ENCODE measurements around the gene NKAIN2.

The NKAIN2 gene

DNA sequence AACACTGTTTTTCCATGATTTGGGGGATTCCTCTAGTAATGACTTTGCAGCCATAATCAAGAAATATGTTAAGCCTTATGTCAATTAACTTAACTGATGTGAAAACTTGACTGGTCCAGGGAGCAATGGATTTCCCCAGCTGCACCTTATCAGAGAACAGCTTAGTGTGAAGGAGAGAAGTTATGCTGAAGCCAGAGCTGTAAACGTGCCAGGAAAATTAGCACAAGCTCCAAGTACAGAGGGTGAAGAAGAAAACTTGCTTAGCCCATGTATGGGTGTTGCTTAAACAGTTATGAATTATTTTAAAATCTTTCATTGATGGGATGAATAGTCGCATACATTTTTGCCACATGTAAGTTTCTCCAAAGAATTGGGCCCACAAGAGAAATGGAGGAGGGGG is 943.7 kb downstream of the NKAIN2 start:
- no peak overlapping the region for H3K4me3 ChIP-seq (ENCODE audit: low read length)
- TF ChIP-seq, protein P1, sequence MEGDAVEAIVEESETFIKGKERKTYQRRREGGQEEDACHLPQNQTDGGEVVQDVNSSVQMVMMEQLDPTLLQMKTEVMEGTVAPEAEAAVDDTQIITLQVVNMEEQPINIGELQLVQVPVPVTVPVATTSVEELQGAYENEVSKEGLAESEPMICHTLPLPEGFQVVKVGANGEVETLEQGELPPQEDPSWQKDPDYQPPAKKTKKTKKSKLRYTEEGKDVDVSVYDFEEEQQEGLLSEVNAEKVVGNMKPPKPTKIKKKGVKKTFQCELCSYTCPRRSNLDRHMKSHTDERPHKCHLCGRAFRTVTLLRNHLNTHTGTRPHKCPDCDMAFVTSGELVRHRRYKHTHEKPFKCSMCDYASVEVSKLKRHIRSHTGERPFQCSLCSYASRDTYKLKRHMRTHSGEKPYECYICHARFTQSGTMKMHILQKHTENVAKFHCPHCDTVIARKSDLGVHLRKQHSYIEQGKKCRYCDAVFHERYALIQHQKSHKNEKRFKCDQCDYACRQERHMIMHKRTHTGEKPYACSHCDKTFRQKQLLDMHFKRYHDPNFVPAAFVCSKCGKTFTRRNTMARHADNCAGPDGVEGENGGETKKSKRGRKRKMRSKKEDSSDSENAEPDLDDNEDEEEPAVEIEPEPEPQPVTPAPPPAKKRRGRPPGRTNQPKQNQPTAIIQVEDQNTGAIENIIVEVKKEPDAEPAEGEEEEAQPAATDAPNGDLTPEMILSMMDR (conservative IDR thresholded peaks at IDR 0.05; ENCODE audit: low read length): no peak
- DNase-seq (ENCODE audit: low read depth): no peak

- no peak for DNase-seq (ENCODE audit: low read depth)
- TF ChIP-seq, protein P1 (conservative IDR thresholded peaks at IDR 0.05; ENCODE audit: low read length): no peak
- H3K4me3 ChIP-seq (ENCODE audit: low read length): no peak overlapping the region
Observed at GRCh38 chr6:124748778-124749177, 945.1 kb downstream of the NKAIN2 start.

- TF ChIP-seq, protein P1 (conservative IDR thresholded peaks at IDR 0.05; ENCODE audit: low read length): no peak
- no peak for DNase-seq (ENCODE audit: low read depth)
Observed at GRCh38 chr6:124753001-124753400, 949.3 kb downstream of the NKAIN2 start.

DNA sequence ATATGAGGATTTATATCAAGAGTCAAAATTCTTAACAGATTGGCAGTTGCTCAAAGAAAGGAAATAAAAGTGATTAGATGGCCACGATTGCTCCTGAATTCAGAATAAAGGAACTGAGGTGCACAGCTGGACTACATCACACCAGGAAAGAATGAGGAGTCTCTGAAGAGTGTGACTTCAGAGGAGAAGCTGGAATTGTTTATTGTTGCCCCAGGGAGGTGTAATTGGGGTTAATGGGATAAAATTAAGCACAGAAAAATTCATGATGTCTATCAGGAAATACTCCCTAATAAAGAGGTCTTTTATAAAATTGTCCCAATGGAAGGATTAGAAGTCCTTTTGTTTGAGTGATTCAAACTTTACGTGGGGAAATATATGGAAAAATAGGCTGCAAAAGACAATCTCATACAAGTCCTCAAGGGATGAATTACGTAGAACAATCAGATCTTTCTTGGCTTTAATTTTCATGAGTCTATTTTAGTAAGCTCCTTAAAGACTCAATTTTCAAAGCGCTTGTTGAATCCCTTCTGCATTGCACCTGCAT is 950.0 kb downstream of the NKAIN2 start:
- no peak overlapping the region for H3K4me3 ChIP-seq (ENCODE audit: low read length)
- TF ChIP-seq, protein P1 (conservative IDR thresholded peaks at IDR 0.05; ENCODE audit: low read length): no peak
- DNase-seq (ENCODE audit: low read depth): no peak

More at GRCh38 chr6:124753001-124753400, 949.3 kb downstream of the NKAIN2 start:
- no peak overlapping the region for H3K4me3 ChIP-seq (ENCODE audit: low read length)

DNA sequence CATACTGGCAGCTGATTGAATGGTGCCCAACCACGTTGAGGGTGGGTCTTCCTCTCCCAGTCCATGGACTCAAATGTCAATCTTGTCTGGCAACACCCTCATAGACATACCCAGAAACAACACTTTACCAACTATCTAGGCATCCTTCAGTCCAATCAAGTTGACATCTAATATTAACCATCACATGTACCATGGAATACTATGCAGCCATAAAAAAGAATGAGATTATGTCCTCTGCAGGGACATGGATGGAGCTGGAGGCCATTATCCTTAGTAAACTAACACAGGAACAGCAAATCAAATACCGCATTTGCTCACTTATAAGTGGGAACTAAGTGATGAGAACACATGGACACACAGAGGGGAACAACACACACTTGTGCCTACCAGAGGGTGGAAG is 951.7 kb downstream of the NKAIN2 start:
- no peak for DNase-seq (ENCODE audit: low read depth)
- TF ChIP-seq, protein P1 (conservative IDR thresholded peaks at IDR 0.05; ENCODE audit: low read length): no peak
- H3K4me3 ChIP-seq (ENCODE audit: low read length): no peak overlapping the region

DNA sequence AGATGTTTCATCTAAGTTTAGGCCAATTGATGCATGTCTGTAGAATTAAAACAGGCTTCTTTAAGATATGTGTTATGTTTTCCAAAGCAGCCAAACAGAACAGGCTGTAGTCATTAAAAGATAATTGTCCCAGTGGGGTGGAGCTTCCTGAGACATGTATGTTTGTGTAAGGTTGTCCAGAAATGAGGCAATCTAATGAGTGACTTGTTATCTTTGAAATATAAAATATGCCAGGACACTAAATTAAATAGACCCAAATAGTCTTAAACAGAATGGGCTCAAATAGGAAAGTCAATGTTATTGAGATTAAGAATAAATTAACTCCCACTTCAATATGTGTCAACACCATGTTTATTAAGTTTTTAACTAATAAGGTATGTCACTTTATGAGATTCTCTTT is 953.9 kb downstream of the NKAIN2 start:
- TF ChIP-seq, protein P1 (conservative IDR thresholded peaks at IDR 0.05; ENCODE audit: low read length): no peak
- no peak for DNase-seq (ENCODE audit: low read depth)
- H3K4me3 ChIP-seq (ENCODE audit: low read length): no peak overlapping the region

GRCh38 chr6:124758663-124759062 is 955.0 kb downstream of the NKAIN2 start:
- TF ChIP-seq, protein P1 (conservative IDR thresholded peaks at IDR 0.05; ENCODE audit: low read length): no peak
- no peak overlapping the region for H3K4me3 ChIP-seq (ENCODE audit: low read length)
- no peak for DNase-seq (ENCODE audit: low read depth)

Data from AG10803 (cell line).